ENCODE measurements around the gene ATN1. TPM values are rescaled to one million over a fixed set of nuclear protein-coding genes. Genes with fewer than 3 reads are reported as not detected.

Gene ATN1
- total and polyA plus RNA-seq, 2 of the 8 experiments (the other 6 are each of a cell fraction or from before 2014, with no cell fraction given) = 20.6 to 73.4 TPM

DNA sequence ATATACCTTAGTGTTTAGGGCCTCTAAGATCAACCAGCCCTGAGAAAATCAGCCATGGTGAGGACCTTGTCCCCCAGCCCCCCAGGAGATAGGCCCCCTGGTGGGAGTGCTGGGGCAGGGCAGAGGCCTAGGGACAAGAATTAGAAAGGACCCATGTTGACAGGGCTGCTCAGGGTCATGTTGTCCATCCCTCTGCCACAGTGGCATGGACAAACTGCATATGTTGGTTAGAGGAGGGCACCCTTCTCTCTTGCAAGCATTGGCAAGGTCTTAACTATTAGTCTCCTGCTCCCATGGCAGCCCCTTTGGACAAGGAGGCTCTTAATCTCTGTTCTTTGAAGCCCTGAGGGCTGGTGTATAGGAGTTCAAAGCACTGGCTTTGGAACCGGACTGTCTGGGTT is 22.6 kb downstream of the ATN1 start:
- H3K56ac ChIP-seq (replicated peaks; ENCODE audit: insufficient read length, low read depth, low read length) = no peak overlapping the region
- H3K23ac ChIP-seq (ENCODE audit: insufficient read length) = no peak overlapping the region
- H2BK120ac ChIP-seq (replicated peaks; ENCODE audit: low read depth, low read length) = no peak overlapping the region
- CTCF ChIA-PET (ENCODE audit: partially characterized antibody) = interaction anchor here (1.2 to 8.6 kb wide), 6 partner anchors 11 to 190 kb away, joined by 3 to 277 read pairs (median 6); no protein-coding TSS in a partner anchor
- no peak overlapping the region for H4K5ac ChIP-seq (ENCODE audit: insufficient read length, low read depth, low read length)
- H2BK5ac ChIP-seq (ENCODE audit: low read depth, low read length) = no peak overlapping the region
- no peaks in the 10 kb centered on the region for H4K20me1 ChIP-seq (replicated peaks in 1 of 2; ENCODE audit: control insufficient read depth in 1 of 2, insufficient read depth in 2 of 2, low read length in 2 of 2)
- no peak overlapping the region for H3K4ac ChIP-seq (replicated peaks; ENCODE audit: insufficient read length, low read depth, low read length)
- H3K36me3 ChIP-seq (ENCODE audit: control insufficient read depth in 2 of 4, insufficient read depth in 4 of 4, low read length in 3 of 4) = no peaks in the 10 kb centered on the region
- DNase-seq (ENCODE audit: low read depth in 1 of 2, low spot score in 2 of 2) = no peak
- no peak overlapping the region for H3K18ac ChIP-seq (ENCODE audit: extremely low read depth, low read length)
- no peak overlapping the region for H3K27ac ChIP-seq (ENCODE audit: low read depth, low read length)
- no peak for FAIRE-seq
- H3K14ac ChIP-seq (ENCODE audit: insufficient read length) = no peak overlapping the region
- H2BK12ac ChIP-seq (ENCODE audit: low read depth, low read length) = 0 out of 2 replicates have a peak overlapping the region, but pooled peaks have one; percentile 14
- peak overlapping the region; percentile 60; the same call in 1 of the 2 replicates for H2AK5ac ChIP-seq (ENCODE audit: low read depth, low read length)
- H2AFZ ChIP-seq (ENCODE audit: low read length) = no peak overlapping the region
- H3K23me2 ChIP-seq (ENCODE audit: low read depth, low read length) = peaks cover 6% of the 10 kb centered on the region
- H3K9me3 ChIP-seq (ENCODE audit: insufficient read depth in 2 of 2, low read depth in 1 of 2, low read length in 1 of 2) = no peaks in the 10 kb centered on the region
- peak overlapping the region; percentile 46; the same call in 1 of the 2 replicates for H2BK15ac ChIP-seq (ENCODE audit: low read length)
- WGBS, 2 experiments (ENCODE audit: extremely low coverage in 1 of 2, insufficient coverage in 1 of 2, insufficient read length in 1 of 2, insufficient replicate concordance in 2 of 2, low coverage in 1 of 2, low lambda C conversion rate in 2 of 2, missing lambda C conversion rate in 1 of 2) = 89% methylated on average over 1 of the region's 1 CpG; no CpG with 5 or more reads in 1 of the 2 experiments
- H3K4me3 ChIP-seq (ENCODE audit: extremely low read depth in 1 of 4, insufficient read depth in 2 of 4, low read depth in 3 of 4, low read length in 4 of 4) = no peak overlapping the region
- peaks cover under 1 to 26% (median 15%) of the 10 kb centered on the region in 4 experiments for H3K4me1 ChIP-seq (replicated peaks in 1 of 4; ENCODE audit: control insufficient read depth in 3 of 4, insufficient read depth in 4 of 4, low read length in 3 of 4)
- no peak overlapping the region for H4K91ac ChIP-seq (replicated peaks; ENCODE audit: insufficient read length, low read length)
- no peak overlapping the region for H2BK20ac ChIP-seq (ENCODE audit: low read length)
- no peak overlapping the region for H4K8ac ChIP-seq (ENCODE audit: extremely low read depth, insufficient read depth, low read length)
- POLR2A ChIA-PET (ENCODE audit: partially characterized antibody) = interaction anchor here (2.2 to 44.0 kb wide), 3 partner anchors 18 to 81 kb away, joined by 8 to 1596 read pairs (median 1027); partner anchors contain the start of genes ATN1, EMG1, ENO2 and LRRC23
- H3K79me2 ChIP-seq (ENCODE audit: control insufficient read depth in 1 of 2, insufficient read depth in 2 of 2, low read length in 2 of 2) = no peaks in the 10 kb centered on the region; a peak in 1 of 4 replicates
- no peak overlapping the region for H3K9ac ChIP-seq (replicated peaks in 1 of 4; ENCODE audit: extremely low read depth in 1 of 4, low read depth in 3 of 4, low read length in 3 of 4)
- H3K79me1 ChIP-seq (ENCODE audit: low read depth, low read length) = peaks cover 5% of the 10 kb centered on the region
- no peaks in the 10 kb centered on the region for H3K27me3 ChIP-seq (replicated peaks in 1 of 4; ENCODE audit: control insufficient read depth in 3 of 4, extremely low read depth in 1 of 4, insufficient read depth in 3 of 4, low read length in 3 of 4)
- H3K4me2 ChIP-seq (ENCODE audit: insufficient read depth in 1 of 2, low read depth in 2 of 2, low read length in 2 of 2) = no peak overlapping the region
- TF ChIP-seq RBBP5 (IDR thresholded peaks at IDR 0.05; ENCODE audit: borderline replicate concordance, low read depth, low read length) = no peak
- TF ChIP-seq JUND (IDR thresholded peaks at IDR 0.05; ENCODE audit: low read length) = no peak
- TF ChIP-seq TAF1 (IDR thresholded peaks at IDR 0.05; ENCODE audit: low read depth, low read length) = no peak
- no peak for TF ChIP-seq KDM1A (IDR thresholded peaks at IDR 0.05; ENCODE audit: borderline replicate concordance, low read length)
- TF ChIP-seq CHD1 (IDR thresholded peaks at IDR 0.05; ENCODE audit: low read depth, low read length) = no peak
- TF ChIP-seq JUN (IDR thresholded peaks at IDR 0.05; ENCODE audit: low read depth, low read length) = no peak
- TF ChIP-seq GABPA (IDR thresholded peaks at IDR 0.05; ENCODE audit: borderline replicate concordance, insufficient read depth, low read length) = no peak
- TF ChIP-seq CREB1 (IDR thresholded peaks at IDR 0.05) = no peak
- no peak for TF ChIP-seq TCF12 (IDR thresholded peaks at IDR 0.05; ENCODE audit: low read depth, low read length)
- no peak for TF ChIP-seq POLR2A (IDR thresholded peaks at IDR 0.05; ENCODE audit: control extremely low read depth in 1 of 2, low read depth in 2 of 2, low read length in 2 of 2)
- TF ChIP-seq BACH1 (IDR thresholded peaks at IDR 0.05; ENCODE audit: low read length) = no peak
- no peak for TF ChIP-seq POLR2AphosphoS5 (IDR thresholded peaks at IDR 0.05; ENCODE audit: low read depth, low read length)
- TF ChIP-seq PHF8 (conservative IDR thresholded peaks at IDR 0.05; ENCODE audit: low read depth, low read length) = no peak
- TF ChIP-seq RNF2 (IDR thresholded peaks at IDR 0.05; ENCODE audit: borderline replicate concordance, low read depth, low read length, missing control alignments, poor library complexity, severe bottlenecking) = no peak
- TF ChIP-seq GTF2F1 (IDR thresholded peaks at IDR 0.05; ENCODE audit: borderline replicate concordance, low read depth, low read length) = no peak

Data from H1 (cell line).